ENCODE results near the gene SLC38A8.

SLC38A8 gene

GRCh38 chr16:84031556-84031955 is 11.0 kb downstream of the SLC38A8 start:
- no peak for DNase-seq (ENCODE audit: extremely low read depth, insufficient read length)
- H3K36me3 ChIP-seq (ENCODE audit: control insufficient read depth, insufficient read depth, low read length): no peaks in the 10 kb centered on the region
- no peak for TF ChIP-seq CTCF (IDR thresholded peaks at IDR 0.05; ENCODE audit: insufficient read depth, low read length, poor library complexity, severe bottlenecking)
- H3K4me3 ChIP-seq (replicated peaks; ENCODE audit: low read depth, low read length): no peak overlapping the region
- peaks cover 1% of the 10 kb centered on the region; the same call in 1 of the 2 replicates for H3K27me3 ChIP-seq (replicated peaks; ENCODE audit: control insufficient read depth, insufficient read depth, low read length)

- DNase-seq (ENCODE audit: extremely low read depth, insufficient read length): no peak
Measured at GRCh38 chr16:84029297-84030047, 13.1 kb downstream of the SLC38A8 start.

GRCh38 chr16:84027625-84028024 is 15.0 kb downstream of the SLC38A8 start:
- Histone ChIP-seq H3K4me3 (replicated peaks; ENCODE audit: low read depth, low read length) (no peak overlapping the region), H3K36me3 (ENCODE audit: control insufficient read depth, insufficient read depth, low read length) (no peaks in the 10 kb centered on the region), H3K27me3 (replicated peaks; ENCODE audit: control insufficient read depth, insufficient read depth, low read length) (peaks cover 1% of the 10 kb centered on the region; the same call in 1 of the 2 replicates)
- TF ChIP-seq CTCF (IDR thresholded peaks at IDR 0.05; ENCODE audit: insufficient read depth, low read length, poor library complexity, severe bottlenecking): no peak
- no peak for DNase-seq (ENCODE audit: extremely low read depth, insufficient read length)

More at GRCh38 chr16:84029297-84030047, 13.1 kb downstream of the SLC38A8 start:
- Histone ChIP-seq H3K27me3 (replicated peaks; ENCODE audit: control insufficient read depth, insufficient read depth, low read length) (peaks cover 1% of the 10 kb centered on the region; the same call in 1 of the 2 replicates), H3K4me3 (replicated peaks; ENCODE audit: low read depth, low read length) (no peak overlapping the region), H3K36me3 (ENCODE audit: control insufficient read depth, insufficient read depth, low read length) (no peaks in the 10 kb centered on the region)
- TF ChIP-seq CTCF (IDR thresholded peaks at IDR 0.05; ENCODE audit: insufficient read depth, low read length, poor library complexity, severe bottlenecking): no peak

- Histone ChIP-seq H3K36me3 (ENCODE audit: control insufficient read depth, insufficient read depth, low read length) (no peaks in the 10 kb centered on the region), H3K4me3 (replicated peaks; ENCODE audit: low read depth, low read length) (no peak overlapping the region), H3K27me3 (replicated peaks; ENCODE audit: control insufficient read depth, insufficient read depth, low read length) (peaks cover 1% of the 10 kb centered on the region; the same call in 1 of the 2 replicates)
- TF ChIP-seq CTCF (IDR thresholded peaks at IDR 0.05; ENCODE audit: insufficient read depth, low read length, poor library complexity, severe bottlenecking): no peak
- DNase-seq (ENCODE audit: extremely low read depth, insufficient read length): no peak
Measured at GRCh38 chr16:84026606-84027005, 16.0 kb downstream of the SLC38A8 start.

- H3K27me3 ChIP-seq (replicated peaks; ENCODE audit: control insufficient read depth, insufficient read depth, low read length): peaks cover 1% of the 10 kb centered on the region; the same call in 1 of the 2 replicates
- DNase-seq (ENCODE audit: extremely low read depth, insufficient read length): no peak
- no peak for TF ChIP-seq CTCF (IDR thresholded peaks at IDR 0.05; ENCODE audit: insufficient read depth, low read length, poor library complexity, severe bottlenecking)
- H3K36me3 ChIP-seq (ENCODE audit: control insufficient read depth, insufficient read depth, low read length): no peaks in the 10 kb centered on the region
- H3K4me3 ChIP-seq (replicated peaks; ENCODE audit: low read depth, low read length): no peak overlapping the region
Measured at GRCh38 chr16:84024854-84025253, 17.7 kb downstream of the SLC38A8 start.

Data from GM06990 (cell line).